NCI-H2196 (cell line): Measurements from ENCODE around the gene SPATA20.
A peak's percentile ranks its signal among the peaks of the same experiment; 100 is the strongest.

Experiments used
- DNase-seq: peaks from one replicate; lab custom pipeline; 2025; ENCODE audit not compliant: unreplicated experiment; lab: John Stamatoyannopoulos, UW

SPATA20 gene

DNA sequence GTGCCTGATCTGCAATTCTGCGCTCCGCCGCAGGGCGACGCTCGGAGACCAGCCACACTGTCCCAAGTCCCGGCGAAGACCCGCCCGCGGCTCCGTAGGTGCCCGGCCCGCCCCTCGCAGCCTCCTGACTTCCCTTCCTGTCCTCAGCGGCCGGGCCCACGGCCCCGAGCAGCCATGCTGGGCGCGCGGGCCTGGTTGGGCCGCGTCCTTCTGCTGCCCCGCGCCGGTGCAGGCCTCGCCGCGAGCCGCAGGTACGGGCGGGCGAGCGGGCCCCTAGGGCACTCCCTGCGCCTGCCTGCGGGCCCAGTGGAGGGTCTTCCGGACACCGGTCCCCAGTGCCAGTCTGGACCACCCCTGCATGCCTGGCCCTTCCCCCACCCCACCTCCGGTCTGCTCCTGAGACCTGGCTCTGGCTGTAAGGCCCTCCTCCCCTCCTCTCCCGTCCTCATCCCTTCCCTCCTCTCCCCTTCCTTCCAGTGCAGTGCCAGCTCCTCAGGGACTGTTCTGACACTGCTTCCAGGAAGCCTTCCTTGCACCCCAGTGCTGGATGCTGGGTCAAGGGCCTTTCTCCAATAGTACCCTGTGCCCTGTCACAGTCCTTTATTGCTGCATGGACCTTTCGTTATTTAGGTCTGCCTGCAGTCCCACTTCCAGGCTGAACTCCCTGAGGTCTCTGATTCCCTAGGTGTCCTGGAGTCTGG lies at the start of gene SPATA20:
SPATA20 (plus strand) TSS at position 140 of the 701 bp plus-strand sequence; CDS start at position 175, 35 bp downstream.
- peak; percentile 93 for DNase-seq

DNA sequence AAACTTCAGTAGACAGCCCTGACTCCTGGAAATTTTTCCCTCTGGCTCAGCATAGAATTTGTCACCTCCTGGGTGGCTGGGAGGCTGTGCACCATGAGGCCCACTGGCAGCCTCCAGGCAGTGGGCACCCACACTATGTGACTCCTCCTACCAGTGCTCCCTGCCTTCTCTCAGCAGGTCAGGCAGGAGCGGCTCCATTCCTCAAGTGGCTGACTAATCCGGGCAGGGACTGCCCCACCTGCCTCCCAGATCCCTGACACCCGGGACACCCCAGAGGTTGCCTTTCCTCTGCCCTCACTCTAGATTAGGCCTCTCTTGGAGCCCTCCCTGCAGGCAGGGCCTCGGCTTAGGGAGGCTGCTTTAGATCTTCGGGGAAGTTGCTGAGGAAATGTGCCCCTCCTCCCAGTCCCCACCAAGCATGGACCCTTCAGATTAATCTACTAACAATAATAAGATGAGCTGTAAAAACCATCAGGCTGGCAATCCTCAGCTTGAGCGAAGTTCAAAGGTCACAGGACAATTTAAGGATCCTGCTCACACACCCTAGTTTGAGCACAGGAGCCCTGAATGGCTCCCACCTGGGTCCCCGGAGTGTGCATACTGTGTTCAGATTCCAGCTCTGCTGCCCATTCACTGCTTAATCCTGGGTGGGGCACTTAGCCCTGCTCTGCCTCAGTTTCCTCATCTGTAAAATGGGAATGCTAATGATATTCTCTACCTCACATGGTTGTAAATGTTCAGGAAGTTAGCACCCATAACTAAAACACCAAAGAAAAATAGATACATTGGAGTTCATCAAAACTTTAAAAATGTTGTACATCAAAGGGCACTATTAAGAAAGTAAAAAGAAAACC lies 48.7 kb upstream of the SPATA20 start:
- no peak for DNase-seq

DNA sequence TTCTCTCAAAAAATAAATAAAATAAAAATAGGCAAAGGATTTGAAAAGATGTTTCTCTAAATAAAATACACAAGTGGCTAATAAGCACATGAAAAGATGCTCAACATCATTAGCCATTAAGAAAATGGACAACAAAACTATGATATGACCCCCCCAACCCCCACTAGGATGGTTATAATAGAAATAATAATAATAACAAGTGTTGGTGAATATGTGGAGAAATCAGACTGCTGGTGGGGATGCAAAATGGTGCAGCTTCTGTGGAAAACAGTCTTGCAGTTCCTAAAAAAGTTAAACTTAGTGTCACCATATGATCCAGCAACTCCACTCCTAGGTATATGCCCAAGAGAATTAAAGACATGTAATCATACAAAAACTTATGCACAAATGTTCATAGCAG lies 47.7 kb upstream of the SPATA20 start:
- no peak for DNase-seq

DNA sequence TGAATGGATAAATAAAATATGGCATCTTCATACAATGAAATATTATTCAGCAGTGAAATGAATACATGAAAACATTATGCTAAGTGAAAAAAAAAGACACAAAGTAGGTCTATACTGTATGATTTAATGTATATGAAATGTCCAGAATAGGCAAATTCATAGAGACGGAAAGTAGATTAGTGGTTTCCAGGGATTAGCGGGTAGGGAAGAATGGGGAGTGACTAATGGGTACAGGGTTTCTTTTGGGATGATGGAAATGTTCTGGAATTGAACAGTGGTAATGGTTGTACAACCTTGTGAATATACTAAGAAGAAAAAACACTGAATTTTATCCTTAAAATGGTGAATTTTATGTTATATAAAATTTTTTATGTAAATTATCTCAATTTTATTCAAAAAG lies 47.3 kb upstream of the SPATA20 start:
- no peak for DNase-seq

DNA sequence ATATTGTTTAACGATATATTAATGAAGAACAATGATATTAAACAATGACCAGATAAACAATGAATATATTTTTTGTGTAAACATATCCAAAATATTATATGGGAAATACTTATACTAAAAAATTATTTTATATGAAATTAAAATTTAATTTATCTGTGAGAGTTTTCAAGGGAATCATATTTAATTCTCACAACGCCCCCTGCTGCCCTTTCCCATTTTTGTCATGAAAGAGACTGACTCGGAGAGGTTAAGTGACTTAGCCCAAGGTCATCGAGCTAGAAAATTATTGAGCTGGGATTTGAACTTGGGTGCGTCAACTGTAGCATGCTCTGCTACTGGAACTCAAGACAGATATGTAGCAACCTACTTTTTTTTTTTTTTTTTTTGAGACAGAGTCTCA lies 45.9 kb upstream of the SPATA20 start:
- peak; percentile 23 for DNase-seq

DNA sequence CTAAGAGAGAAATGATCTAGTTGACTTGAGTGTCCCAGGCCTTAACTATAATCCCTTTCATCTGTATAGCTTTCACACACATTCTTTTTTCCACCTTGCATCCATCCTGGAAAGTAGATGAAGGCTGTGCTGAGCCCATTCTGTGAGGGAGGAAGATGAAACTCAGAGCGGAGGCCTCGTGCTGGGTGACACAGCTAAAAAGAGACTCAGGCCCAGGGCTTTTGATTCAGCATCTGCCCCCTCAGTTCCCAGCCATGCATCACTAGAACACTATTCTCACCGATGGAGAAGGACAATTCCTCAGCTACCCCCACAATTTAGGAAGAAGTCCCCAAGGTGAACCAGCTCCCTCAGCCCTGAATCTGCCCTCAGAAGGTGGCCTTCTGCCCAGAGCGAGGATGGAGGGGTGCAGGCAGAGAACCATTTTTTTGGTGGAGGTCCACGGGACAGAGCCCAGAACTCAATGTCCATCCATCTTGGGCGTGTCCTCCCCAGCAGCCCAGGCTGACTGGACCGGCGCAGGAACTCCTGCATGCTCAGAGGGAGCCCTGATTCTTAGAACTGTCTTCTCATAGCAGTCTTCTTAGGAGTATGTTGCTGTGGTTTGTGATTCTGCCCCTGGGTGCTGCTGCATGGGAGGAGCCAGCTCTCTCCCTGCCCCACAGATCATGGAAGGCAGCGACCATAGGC lies 44.5 kb upstream of the SPATA20 start:
- no peak for DNase-seq

DNA sequence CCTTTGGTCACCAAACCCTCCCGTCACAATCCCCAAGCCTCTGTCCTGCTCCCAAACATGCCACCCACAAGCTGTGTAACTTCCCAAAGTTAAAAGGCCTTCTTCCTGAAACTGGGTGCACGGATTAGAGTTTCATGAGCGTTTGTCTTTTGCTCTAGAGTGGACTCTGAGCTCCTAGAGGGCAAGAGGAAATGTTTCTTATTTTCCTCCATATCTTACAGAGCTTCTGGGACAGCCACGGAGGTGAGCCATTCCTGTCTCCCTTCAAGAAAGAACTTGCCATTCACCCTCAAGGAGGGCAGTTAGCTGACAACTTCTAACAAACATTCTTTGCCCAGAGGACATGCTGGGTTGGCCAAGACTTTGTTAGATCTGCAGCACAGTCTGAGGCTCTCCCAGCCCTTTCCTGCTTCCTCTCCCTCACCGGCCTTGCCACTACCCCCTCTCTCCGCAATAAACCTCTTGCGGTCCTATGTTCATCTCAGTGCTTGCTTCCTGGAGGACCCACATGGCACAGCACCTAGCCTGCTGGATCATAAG lies 41.3 kb upstream of the SPATA20 start:
- no peak for DNase-seq

DNA sequence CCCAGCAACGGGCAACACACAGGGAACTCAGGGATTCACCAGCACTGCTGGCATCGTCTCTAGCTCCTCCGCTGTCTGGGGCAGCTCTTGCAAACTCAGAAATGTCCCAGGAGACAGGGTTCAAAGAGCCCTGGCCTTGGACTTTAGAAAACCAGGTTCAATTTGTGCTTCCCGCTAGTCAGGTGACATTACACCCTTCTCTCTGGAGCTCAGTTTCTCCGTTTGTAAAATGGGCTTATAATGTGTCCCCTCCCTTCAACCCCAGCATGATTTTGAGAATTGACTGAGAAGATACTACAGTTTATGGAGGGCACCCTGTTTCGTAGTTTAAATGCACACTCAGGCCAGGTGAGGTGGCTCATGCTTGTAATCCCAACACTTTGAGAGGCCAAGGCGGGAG lies 40.7 kb upstream of the SPATA20 start:
- DNase-seq = no peak

DNA sequence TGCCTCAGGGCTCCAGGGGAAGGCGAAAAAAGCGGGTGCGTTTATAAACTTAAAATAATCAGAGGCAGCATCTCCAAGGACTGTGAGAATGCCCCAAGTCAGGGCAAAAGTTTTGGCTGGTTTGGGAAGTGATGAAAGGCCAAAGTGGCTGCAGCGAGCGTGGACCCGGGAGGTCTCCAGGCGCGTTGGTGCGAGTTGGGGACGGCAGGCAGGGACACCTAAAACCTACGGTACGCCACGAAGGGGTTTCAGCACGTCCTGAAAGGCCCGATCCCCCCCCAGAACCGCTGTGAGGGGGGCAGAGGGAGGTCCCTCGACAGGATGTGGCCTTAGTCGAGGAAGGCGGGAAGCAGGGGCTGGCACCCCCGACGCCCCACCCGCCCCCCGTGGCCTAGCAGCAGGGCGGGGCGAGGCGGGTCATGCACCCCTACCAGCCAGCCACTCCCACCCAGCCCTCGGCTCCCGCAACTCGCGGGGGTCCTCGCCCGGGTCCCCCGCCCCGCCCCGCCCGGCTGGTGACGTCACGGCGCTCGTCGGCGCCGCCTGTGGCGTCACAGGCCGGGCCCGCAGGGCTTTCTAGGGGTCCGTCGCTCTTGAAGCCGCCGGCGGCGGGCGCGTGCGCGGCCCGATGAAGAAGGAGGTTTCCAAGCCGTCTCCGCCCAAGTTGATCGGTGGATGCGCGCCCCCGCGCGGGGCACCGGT lies 39.0 kb upstream of the SPATA20 start, which contains the start of gene MYCBPAP:
MYCBPAP (plus strand) TSS at position 569 of the 702 bp plus-strand sequence. CDS start 236 bp downstream, outside the sequence.
- peak; percentile 82 for DNase-seq

DNA sequence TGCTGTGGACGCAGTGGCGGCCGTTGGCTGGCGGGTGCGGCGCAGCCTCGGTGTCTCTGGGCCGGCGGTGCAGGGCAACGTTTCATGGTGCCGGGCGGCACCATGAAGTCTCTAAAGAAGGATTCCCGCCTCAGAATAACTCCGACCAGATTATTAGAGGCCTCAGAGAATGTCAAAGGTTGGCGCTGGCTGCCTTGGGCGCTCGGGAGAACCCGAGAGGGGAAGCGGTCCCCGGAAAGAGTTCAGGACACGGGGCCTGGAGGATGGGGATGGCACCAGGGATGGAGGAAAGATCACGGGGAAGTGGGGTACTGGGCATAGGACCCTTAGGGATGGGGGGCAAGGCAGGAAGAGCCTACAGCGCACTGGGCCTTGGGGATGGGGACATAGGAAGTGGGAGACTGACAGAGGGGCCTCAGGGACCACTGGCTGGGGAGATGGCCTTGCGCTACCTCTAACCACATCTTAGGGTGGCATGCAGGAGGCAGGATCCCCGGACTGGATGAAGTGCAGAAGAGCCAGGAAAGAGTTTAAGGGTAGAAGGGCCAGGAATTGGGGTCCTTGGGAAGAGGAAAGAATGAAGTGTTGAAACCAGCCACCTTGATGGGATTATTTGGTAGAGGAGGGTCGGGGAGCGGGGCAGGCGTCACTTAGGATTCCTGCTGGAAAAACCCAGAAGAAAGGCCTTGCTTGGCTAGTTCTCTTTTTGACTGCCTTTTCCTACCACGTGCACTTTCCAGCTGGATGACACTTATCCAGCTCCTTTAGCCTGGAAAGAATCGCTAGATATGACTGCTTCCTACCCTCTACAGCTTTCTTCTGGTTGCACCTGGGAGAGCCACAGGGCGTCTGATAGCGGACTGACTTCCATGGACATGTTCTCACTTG lies 38.2 kb upstream of the SPATA20 start:
- DNase-seq = no peak

DNA sequence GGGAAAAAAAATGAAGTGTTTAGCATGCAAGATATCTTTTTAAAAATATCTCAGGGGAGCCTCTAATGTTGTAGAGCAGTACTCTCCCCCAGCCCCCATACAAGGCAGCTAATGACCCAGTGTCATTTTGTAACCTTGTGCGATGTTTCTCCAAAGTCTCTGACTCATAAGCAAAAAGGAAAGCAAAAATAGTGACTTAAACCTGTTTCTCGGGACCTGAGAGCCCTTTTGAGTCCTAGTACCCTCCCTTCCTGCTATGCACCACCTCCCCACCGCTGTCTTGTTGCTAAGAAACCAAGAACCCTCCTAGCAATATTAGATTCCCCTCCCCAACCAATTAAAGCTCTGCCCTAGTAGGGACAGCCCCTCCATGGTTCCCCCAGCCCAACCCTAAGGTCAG lies 35.9 kb upstream of the SPATA20 start:
- no peak for DNase-seq

DNA sequence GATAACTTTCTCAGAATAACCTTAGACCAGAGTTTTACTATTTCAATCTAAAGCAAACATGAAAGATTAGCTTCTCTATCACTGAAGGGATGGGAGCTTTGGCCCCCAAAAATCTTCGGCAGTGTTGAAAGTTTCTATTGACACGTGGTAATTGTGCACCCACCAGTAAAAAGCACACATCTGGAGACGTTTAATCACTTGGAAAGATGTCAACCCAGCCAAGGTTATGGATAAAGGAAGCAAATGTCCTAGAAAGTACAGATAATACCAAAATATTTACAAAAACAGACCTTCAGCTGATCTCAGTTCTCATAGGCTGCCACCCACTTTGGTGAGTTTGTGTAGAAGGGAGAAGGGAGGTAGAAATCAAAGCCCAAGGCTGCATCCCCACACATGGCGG lies 33.5 kb upstream of the SPATA20 start:
- DNase-seq = no peak

DNA sequence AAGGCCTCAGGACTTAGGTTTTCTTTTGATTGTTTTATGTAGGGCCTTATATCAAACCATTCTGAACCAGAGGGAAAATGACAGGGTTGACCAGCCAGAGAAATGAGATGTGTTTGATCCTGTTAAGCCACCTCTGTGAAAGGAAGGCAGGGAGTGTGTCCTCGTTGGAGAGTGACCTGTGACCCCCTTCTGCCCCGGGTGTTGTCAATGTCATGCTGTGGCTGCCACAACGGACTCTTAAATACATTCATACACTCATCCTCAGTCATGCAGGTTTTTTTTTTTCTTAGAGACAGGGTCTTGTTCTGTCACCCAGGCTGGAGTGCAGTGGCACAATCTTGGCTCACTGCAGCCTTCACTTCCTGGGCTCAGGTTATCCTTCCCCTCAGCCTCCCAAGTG lies 32.6 kb upstream of the SPATA20 start:
- DNase-seq = no peak

DNA sequence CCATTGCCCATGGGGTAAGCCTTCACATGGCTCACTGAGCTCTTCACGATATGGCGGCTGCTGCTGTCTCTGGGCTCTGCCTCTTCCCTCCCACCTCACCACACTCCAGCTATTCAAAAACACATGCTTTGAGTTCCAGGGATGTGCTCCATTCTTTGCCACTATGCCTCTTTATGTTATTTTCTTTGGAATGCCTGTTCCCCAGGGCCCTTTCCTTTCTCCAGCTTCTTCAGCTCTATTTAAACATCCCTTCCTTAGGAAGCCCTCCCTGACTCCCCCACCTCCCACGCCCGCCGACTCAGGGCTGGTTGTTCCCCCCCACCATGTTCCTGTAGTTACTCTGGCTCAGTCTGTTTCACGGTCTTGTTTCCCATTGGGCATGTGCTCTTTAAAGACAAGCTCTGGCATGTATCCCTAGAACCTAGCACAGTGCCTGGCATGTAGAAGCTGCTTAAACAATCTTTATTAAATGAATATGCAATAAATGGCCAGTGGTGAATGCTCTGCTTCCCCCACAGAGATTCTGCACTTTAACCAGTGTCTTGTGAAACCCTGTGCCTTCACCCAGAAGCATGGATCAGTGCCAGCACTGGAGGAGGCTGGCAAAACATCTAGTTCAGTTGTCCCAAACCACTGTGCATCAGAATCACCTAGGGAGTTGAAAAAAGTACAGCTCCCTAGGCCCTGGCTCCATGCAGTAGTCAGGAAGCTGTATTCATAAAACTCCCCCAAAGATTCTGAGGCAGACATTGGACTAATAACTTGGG lies 31.9 kb upstream of the SPATA20 start:
- DNase-seq = no peak

DNA sequence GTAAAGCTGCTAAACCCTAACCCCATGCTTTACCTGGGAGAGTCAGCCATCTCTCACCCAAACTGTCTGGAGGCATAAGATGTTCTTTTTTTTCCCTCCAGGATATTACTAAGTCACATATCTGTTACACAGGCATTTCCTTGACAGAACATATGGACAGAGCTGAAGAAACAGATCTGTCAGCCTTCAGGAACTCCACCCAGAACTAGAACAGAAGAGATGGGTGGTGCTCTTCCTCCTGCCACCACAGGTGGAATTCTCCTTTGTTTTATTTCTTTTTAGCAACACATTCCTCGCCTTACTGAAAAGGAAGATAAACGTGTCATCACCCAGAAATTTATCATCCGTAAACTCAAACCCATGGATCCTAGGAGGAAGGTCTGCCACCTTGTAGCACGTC lies 30.0 kb upstream of the SPATA20 start:
- no peak for DNase-seq

DNA sequence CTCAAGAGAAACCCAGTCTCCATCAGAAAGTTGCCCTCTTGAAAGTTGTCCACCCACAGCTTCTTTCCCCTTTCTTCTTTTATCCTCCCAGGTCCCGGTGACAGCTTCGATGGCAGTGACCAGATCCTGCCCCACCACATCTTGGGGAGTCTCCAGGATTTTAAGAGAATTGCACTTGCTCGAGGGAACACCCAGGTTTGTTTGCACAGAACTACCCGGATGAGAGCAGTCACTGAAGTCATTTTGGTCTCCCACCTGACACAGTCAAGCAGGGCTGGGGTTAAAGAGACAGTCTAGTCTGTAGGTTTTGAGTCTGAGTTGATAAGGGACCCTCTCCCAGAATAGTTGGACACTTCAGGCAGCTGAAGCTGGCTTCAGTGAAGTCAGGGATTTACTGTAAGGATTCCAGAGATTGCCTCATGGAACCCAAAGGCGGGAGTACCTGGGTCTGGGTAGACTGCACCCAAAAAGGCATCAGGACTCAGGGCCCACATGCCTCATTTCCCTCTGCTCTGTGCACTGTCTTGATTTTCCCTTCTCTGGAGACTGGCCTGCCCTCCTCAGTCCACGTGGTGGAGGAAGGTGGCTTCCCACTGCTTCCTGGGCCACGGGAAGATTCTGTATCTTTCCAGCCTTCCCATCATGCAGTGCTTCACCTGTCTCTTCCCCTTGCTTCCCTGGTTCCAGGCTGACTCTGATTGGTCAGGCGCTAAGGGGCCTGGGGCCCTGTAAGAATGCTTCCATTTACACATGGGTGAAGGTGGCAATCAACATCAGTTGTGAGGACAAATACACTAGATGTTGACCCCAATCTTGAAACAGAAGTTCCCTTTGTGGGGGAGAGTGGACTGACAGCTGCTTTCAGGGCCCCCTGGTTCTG lies 29.2 kb upstream of the SPATA20 start:
- no peak for DNase-seq

DNA sequence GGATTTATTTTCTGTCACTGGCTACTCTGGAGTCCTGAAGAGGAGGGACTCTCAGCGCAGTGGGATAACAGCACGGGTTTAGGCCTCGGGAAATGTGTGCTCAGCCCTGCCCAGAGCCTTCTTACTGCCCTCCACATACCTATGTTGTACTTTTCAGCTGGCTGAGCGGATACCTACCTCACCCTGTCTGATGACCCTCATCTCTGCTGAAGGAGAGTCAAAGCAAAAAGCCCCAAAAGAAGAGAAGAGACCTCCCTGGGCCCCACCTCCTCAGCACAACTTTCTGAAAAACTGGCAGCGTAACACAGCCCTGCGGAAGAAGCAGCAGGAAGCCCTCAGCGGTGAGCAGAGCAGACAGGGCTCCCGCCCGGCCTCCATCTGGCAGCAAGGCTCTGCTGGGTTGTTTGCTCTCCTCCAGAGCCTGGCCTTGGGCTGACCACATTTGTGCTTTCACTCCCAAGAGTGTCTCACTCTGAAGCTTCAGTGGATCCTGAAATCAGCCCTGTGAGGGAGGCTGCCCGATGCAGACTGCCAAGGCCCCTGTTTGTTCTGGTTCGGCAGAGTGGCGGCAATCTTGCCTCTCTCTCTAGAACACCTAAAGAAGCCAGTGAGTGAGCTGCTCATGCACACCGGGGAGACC lies 28.5 kb upstream of the SPATA20 start:
- DNase-seq = no peak
